NB4 (cell line): ENCODE results near the gene ARCN1.

Experiments used
- CTCF ChIP-seq: IDR thresholded peaks from one replicate; pipeline ENCODE4 v1.5.1; 2012; ENCODE audit warnings: low read depth, low read length
- MYC ChIP-seq: IDR thresholded peaks from 2 replicates; pipeline ENCODE4 v1.6.1; 2011; ENCODE audit warnings: low read depth, low read length
- POLR2A ChIP-seq: IDR thresholded peaks from 2 replicates; pipeline ENCODE4 v1.6.1; 2011; ENCODE audit warnings: mild to moderate bottlenecking; ENCODE audit not compliant: insufficient read length; ENCODE audit errors: extremely low read depth
- TF ChIP-seq, protein P1 (sequence below): IDR thresholded peaks from 2 replicates; pipeline ENCODE4 v1.6.1; 2011; ENCODE audit warnings: low read depth, low read length

DNA sequence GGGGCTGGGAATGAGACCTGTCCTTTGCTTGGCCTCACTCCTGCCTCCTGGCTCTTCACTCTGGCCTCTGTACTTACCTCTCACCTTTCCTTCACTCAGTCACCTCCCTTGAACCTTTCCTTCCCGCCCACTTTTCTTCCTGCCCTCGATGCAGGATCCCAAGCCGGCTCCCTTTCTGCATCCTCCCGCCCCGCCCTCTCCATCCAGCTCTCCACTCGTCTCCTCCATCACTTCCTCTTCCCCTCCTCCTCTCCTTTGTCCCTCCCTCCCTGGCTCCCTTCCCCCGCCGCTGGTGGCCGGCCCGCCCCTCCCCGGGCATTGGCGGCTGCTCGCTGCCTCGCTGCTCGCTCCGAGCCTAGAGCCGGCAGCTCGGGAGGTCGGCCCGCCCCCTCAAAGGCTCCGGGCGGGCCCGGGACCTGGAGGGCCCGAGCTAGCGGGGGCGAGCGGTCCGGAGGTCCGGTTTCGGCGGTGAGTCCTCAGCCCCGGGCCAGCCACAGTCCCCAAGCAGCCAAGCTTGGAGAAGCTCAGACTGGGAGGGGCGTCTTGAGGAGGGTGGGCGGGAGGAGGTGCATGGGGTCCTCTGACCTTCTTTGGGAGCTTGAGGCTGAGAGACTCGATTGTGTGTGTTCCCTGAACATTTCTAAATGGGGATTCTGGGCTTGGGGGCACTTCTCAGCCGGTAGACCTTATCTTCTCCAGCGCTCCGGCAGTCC is 49.0 kb downstream of the ARCN1 start:
- no peak for TF ChIP-seq CTCF
- no peak for TF ChIP-seq MYC
- no peak for TF ChIP-seq POLR2A
- TF ChIP-seq, protein P1, sequence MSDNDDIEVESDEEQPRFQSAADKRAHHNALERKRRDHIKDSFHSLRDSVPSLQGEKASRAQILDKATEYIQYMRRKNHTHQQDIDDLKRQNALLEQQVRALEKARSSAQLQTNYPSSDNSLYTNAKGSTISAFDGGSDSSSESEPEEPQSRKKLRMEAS: no peak
